ENCODE results near the gene TEC.

Gene TEC

DNA sequence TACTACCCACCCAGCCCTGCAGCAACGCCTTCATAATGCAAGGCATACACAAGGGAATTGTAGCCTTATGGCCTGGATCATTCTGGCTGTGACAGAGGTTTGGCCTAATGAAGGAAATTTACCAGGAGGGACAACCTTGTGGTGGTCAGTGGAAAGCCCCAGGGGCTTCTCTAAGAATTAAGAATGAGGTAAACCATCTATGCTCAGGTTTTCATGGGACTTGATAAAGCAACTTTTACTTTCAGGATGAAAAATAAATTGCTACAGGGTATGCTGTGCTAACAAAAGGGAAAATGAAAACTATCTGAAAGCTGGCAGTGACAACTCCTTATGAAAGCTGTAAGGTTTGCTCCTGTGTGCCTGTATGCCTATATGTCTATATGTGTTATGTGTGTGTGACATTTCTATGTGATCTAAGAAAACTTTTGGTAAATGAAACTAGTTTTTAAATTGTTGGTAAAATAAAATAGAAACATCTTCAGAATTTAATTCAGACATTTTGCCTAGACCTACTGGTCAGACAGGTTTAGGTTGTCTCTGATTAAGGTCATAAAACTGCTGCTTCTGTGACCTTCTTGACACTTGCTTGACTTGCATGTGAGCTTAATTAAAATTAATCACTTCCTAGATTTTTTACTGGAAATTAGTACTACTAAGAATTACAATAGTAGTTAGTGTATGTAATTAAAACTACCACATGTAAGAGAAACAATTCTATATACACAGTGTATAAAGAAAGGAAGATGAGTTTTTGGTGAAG, 115.7 kb downstream of the TEC start:
- H3K79me2 ChIP-seq (ENCODE audit: insufficient read depth, low read length) = no peaks in the 10 kb centered on the region
- peaks cover 9% of the 10 kb centered on the region; the same call in 1 of the 2 replicates for H3K9me3 ChIP-seq (ENCODE audit: insufficient read depth, low read depth, low read length)
- no peak overlapping the region for H3K9ac ChIP-seq (ENCODE audit: low read depth, low read length, poor library complexity, severe bottlenecking)
- H4K20me1 ChIP-seq (ENCODE audit: insufficient read depth, low read length, poor library complexity, severe bottlenecking) = no peaks in the 10 kb centered on the region
- no peak for TF ChIP-seq EZH2phosphoT487 (IDR thresholded peaks at IDR 0.05; ENCODE audit: borderline replicate concordance)
- H3K9me2 ChIP-seq (replicated peaks; ENCODE audit: low read depth, low read length) = no peaks in the 10 kb centered on the region
- H3K36me3 ChIP-seq (ENCODE audit: insufficient read depth, low read length) = peaks cover 93% of the 10 kb centered on the region
- no peak overlapping the region for H3K4me3 ChIP-seq (ENCODE audit: low read length, poor library complexity, severe bottlenecking)
- no peak overlapping the region for H3K4me2 ChIP-seq (ENCODE audit: low read depth, low read length, poor library complexity, severe bottlenecking)
- H2AFZ ChIP-seq (ENCODE audit: low read length) = no peak overlapping the region
- no peaks in the 10 kb centered on the region for H3K27me3 ChIP-seq (ENCODE audit: insufficient read depth, low read length, poor library complexity, severe bottlenecking)
- no peaks in the 10 kb centered on the region for H3F3A ChIP-seq (ENCODE audit: low read depth)
- H3K4me1 ChIP-seq (ENCODE audit: insufficient read depth, low read length, poor library complexity, severe bottlenecking) = no peaks in the 10 kb centered on the region

GRCh38 chr4:48152259-48152658, 117.4 kb downstream of the TEC start:
- H3K4me1 ChIP-seq (ENCODE audit: insufficient read depth, low read length, poor library complexity, severe bottlenecking) = no peaks in the 10 kb centered on the region
- H3K27me3 ChIP-seq (ENCODE audit: insufficient read depth, low read length, poor library complexity, severe bottlenecking) = no peaks in the 10 kb centered on the region
- peaks cover 9% of the 10 kb centered on the region; the same call in 1 of the 2 replicates for H3K9me3 ChIP-seq (ENCODE audit: insufficient read depth, low read depth, low read length)
- no peak overlapping the region for H3K9ac ChIP-seq (ENCODE audit: low read depth, low read length, poor library complexity, severe bottlenecking)
- no peaks in the 10 kb centered on the region for H3K9me2 ChIP-seq (replicated peaks; ENCODE audit: low read depth, low read length)
- H3K79me2 ChIP-seq (ENCODE audit: insufficient read depth, low read length) = no peaks in the 10 kb centered on the region
- TF ChIP-seq CTCF (conservative IDR thresholded peaks at IDR 0.05; ENCODE audit: low read length) (no peak), EZH2phosphoT487 (IDR thresholded peaks at IDR 0.05; ENCODE audit: borderline replicate concordance) (no peak)
- no peaks in the 10 kb centered on the region for H3F3A ChIP-seq (ENCODE audit: low read depth)
- H3K4me2 ChIP-seq (ENCODE audit: low read depth, low read length, poor library complexity, severe bottlenecking) = no peak overlapping the region
- H2AFZ ChIP-seq (ENCODE audit: low read length) = no peak overlapping the region
- H3K36me3 ChIP-seq (ENCODE audit: insufficient read depth, low read length) = peaks cover 93% of the 10 kb centered on the region
- H4K20me1 ChIP-seq (ENCODE audit: insufficient read depth, low read length, poor library complexity, severe bottlenecking) = no peaks in the 10 kb centered on the region
- no peak overlapping the region for H3K4me3 ChIP-seq (ENCODE audit: low read length, poor library complexity, severe bottlenecking)

GRCh38 chr4:48149827-48150370, 119.7 kb downstream of the TEC start:
- no peaks in the 10 kb centered on the region for H3K79me2 ChIP-seq (ENCODE audit: insufficient read depth, low read length)
- no peaks in the 10 kb centered on the region for H3K27me3 ChIP-seq (ENCODE audit: insufficient read depth, low read length, poor library complexity, severe bottlenecking)

More at GRCh38 chr4:48149827-48150370, 119.7 kb downstream of the TEC start:
- no peak overlapping the region for H3K4me3 ChIP-seq (ENCODE audit: low read length, poor library complexity, severe bottlenecking)
- TF ChIP-seq EZH2phosphoT487 (IDR thresholded peaks at IDR 0.05; ENCODE audit: borderline replicate concordance) (no peak), CTCF (conservative IDR thresholded peaks at IDR 0.05; ENCODE audit: low read length) (no peak)
- no peaks in the 10 kb centered on the region for H3K9me2 ChIP-seq (replicated peaks; ENCODE audit: low read depth, low read length)
- H3K36me3 ChIP-seq (ENCODE audit: insufficient read depth, low read length) = peaks cover 93% of the 10 kb centered on the region; the same call in 1 of the 2 replicates
- no peaks in the 10 kb centered on the region for H4K20me1 ChIP-seq (ENCODE audit: insufficient read depth, low read length, poor library complexity, severe bottlenecking)
- no peak overlapping the region for H2AFZ ChIP-seq (ENCODE audit: low read length)
- no peaks in the 10 kb centered on the region for H3K9me3 ChIP-seq (ENCODE audit: insufficient read depth, low read depth, low read length)
- H3K4me2 ChIP-seq (ENCODE audit: low read depth, low read length, poor library complexity, severe bottlenecking) = no peak overlapping the region
- no peak overlapping the region for H3K9ac ChIP-seq (ENCODE audit: low read depth, low read length, poor library complexity, severe bottlenecking)
- H3K4me1 ChIP-seq (ENCODE audit: insufficient read depth, low read length, poor library complexity, severe bottlenecking) = no peaks in the 10 kb centered on the region
- no peaks in the 10 kb centered on the region for H3F3A ChIP-seq (ENCODE audit: low read depth)

Data from Loucy (cell line).